H9 (cell line): ENCODE data around the gene DAD1. TPM values are rescaled to one million over a fixed set of nuclear protein-coding genes. Genes with fewer than 3 reads are reported as not detected.

Experiments
- DNase-seq: peaks from one replicate; pipeline ENCODE4 v3.0.0-alpha.2; 2017
- H2AFZ ChIP-seq: one replicate; pipeline ENCODE4 v1.6.1; 2013; ENCODE audit warnings: mild to moderate bottlenecking, low read length, control low read depth, moderate library complexity
- H2AK5ac ChIP-seq: 2 replicates; pipeline ENCODE4 v1.6.1; 2013; ENCODE audit warnings: low read length, control low read depth, mixed read lengths; ENCODE audit not compliant: insufficient read length
- H2BK120ac ChIP-seq: one replicate; pipeline ENCODE4 v1.6.1; 2013; ENCODE audit warnings: low read depth, mild to moderate bottlenecking, low read length, control low read depth, inconsistent platforms; ENCODE audit not compliant: poor library complexity, severe bottlenecking
- H2BK12ac ChIP-seq: 2 replicates; pipeline ENCODE4 v1.6.1; 2013; ENCODE audit warnings: low read length, control low read depth, mixed read lengths, low read depth; ENCODE audit not compliant: insufficient read length
- H2BK15ac ChIP-seq: 2 replicates; pipeline ENCODE4 v1.6.1; 2013; ENCODE audit warnings: low read depth, low read length, control low read depth
- H2BK20ac ChIP-seq: one replicate; pipeline ENCODE4 v1.6.1; 2013; ENCODE audit warnings: low read depth, mild to moderate bottlenecking, low read length, control low read depth, inconsistent platforms; ENCODE audit not compliant: poor library complexity, severe bottlenecking
- H2BK5ac ChIP-seq: 2 replicates; pipeline ENCODE4 v1.6.1; 2013; ENCODE audit warnings: low read length, control low read depth, mixed read lengths; ENCODE audit not compliant: insufficient read length
- H3K14ac ChIP-seq: 2 replicates; pipeline ENCODE4 v1.6.1; 2013; ENCODE audit warnings: low read length, control low read depth; ENCODE audit not compliant: insufficient read depth
- H3K18ac ChIP-seq: 2 replicates; pipeline ENCODE4 v1.6.1; 2013; ENCODE audit warnings: low read depth, mild to moderate bottlenecking, mixed read lengths, low read length, control low read depth; ENCODE audit not compliant: insufficient read length
- H3K23ac ChIP-seq: 2 replicates; pipeline ENCODE4 v1.6.1; 2013; ENCODE audit warnings: low read length, control low read depth, mixed read lengths, low read depth; ENCODE audit not compliant: insufficient read length
- H3K23me2 ChIP-seq: 2 replicates; pipeline ENCODE4 v1.6.1; 2013; ENCODE audit warnings: low read depth, mild to moderate bottlenecking, mixed read lengths, low read length, control low read depth; ENCODE audit not compliant: insufficient read length, poor library complexity, severe bottlenecking
- H3K27ac ChIP-seq: 2 replicates; pipeline ENCODE4 v1.5.1; 2013; ENCODE audit warnings: low read length, control low read depth, mixed read lengths, low read depth; ENCODE audit not compliant: insufficient read length
- H3K27me3 ChIP-seq: 2 replicates; pipeline ENCODE4 v1.6.1; 2013; ENCODE audit warnings: low read length, control low read depth, inconsistent platforms; ENCODE audit not compliant: insufficient read depth
- H3K4ac ChIP-seq: 2 replicates; pipeline ENCODE4 v1.6.1; 2013; ENCODE audit warnings: low read depth, mild to moderate bottlenecking, control low read depth, inconsistent platforms, low read length, moderate library complexity
- H3K4me1 ChIP-seq: 2 replicates; pipeline ENCODE4 v1.6.1; 2013; ENCODE audit warnings: low read length, control low read depth, inconsistent platforms; ENCODE audit not compliant: insufficient read depth
- H3K4me2 ChIP-seq: 2 replicates; pipeline ENCODE4 v1.6.1; 2013; ENCODE audit warnings: low read length, control low read depth, mixed read lengths; ENCODE audit not compliant: insufficient read length, insufficient read depth
- H3K56ac ChIP-seq: 2 replicates; pipeline ENCODE4 v1.6.1; 2013; ENCODE audit warnings: low read depth, mild to moderate bottlenecking, mixed read lengths, low read length, control low read depth; ENCODE audit not compliant: insufficient read length
- H3K79me1 ChIP-seq: 2 replicates; pipeline ENCODE4 v1.6.1; 2013; ENCODE audit warnings: low read depth, mild to moderate bottlenecking, moderate library complexity, low read length, control low read depth, inconsistent platforms; ENCODE audit not compliant: insufficient read depth, poor library complexity, severe bottlenecking
- H3K79me2 ChIP-seq: 2 replicates; pipeline ENCODE4 v1.6.1; 2013; ENCODE audit warnings: low read length, control low read depth, inconsistent platforms; ENCODE audit not compliant: insufficient read depth
- H3K9ac ChIP-seq: 2 replicates; pipeline ENCODE4 v1.6.1; 2013; ENCODE audit warnings: low read length, control low read depth, mixed read lengths; ENCODE audit not compliant: insufficient read length; ENCODE audit errors: extremely low read depth
- H3K9me3 ChIP-seq: one replicate; pipeline ENCODE4 v1.6.1; 2013; ENCODE audit warnings: low read depth, low read length, inconsistent platforms; ENCODE audit not compliant: control insufficient read depth
- H3T11ph ChIP-seq: one replicate; pipeline ENCODE4 v1.6.1; 2013; ENCODE audit warnings: mild to moderate bottlenecking, low read length, control low read depth, inconsistent platforms
- H4K20me1 ChIP-seq: one replicate; pipeline ENCODE4 v1.6.1; 2013; ENCODE audit not compliant: control insufficient read depth, insufficient read length, insufficient read depth
- H4K5ac ChIP-seq: 2 replicates; pipeline ENCODE4 v1.6.1; 2013; ENCODE audit warnings: low read depth, mild to moderate bottlenecking, mixed read lengths, low read length, control low read depth; ENCODE audit not compliant: insufficient read length
- H4K8ac ChIP-seq: replicated peaks from 2 replicates; pipeline ENCODE4 v1.6.1; 2013; ENCODE audit warnings: low read length, control low read depth, mixed read lengths, low read depth; ENCODE audit not compliant: insufficient read length
- H4K91ac ChIP-seq: 2 replicates; pipeline ENCODE4 v1.6.1; 2013; ENCODE audit warnings: low read depth, mild to moderate bottlenecking, moderate library complexity, mixed read lengths, low read length, control low read depth; ENCODE audit not compliant: insufficient read length
- H3K27ac Mint-ChIP-seq, 3 experiments: 2 replicates in 2 of 3; 3 replicates in 1 of 3; pipeline ENCODE4 v1.8.0; 2020 to 2021; ENCODE audit warnings: mixed read lengths in 3 of 3, mild to moderate bottlenecking in 1 of 3, moderate library complexity in 1 of 3
- H3K27me3 Mint-ChIP-seq: 2 replicates; pipeline ENCODE4 v1.8.0; 2021; ENCODE audit warnings: low read depth, mild to moderate bottlenecking, moderate library complexity, mixed read lengths
- H3K36me3 Mint-ChIP-seq, 3 experiments: 2 replicates in 2 of 3; 3 replicates in 1 of 3; pipeline ENCODE4 v1.8.0; 2020 to 2021; ENCODE audit warnings: low read depth in 3 of 3, mixed read lengths in 3 of 3; ENCODE audit not compliant: insufficient read depth in 1 of 3
- H3K4me1 Mint-ChIP-seq, 2 experiments: 2 replicates each; pipeline ENCODE4 v1.8.0; 2020; ENCODE audit warnings: mixed read lengths in 2 of 2
- H3K4me3 Mint-ChIP-seq, 2 experiments: 2 replicates in 1 of 2; 3 replicates in 1 of 2; pipeline ENCODE4 v1.8.0; 2020 to 2021; ENCODE audit warnings: mild to moderate bottlenecking in 2 of 2, mixed read lengths in 2 of 2, moderate library complexity in 1 of 2
- H3K9me3 Mint-ChIP-seq, 2 experiments: 2 replicates in 1 of 2; 3 replicates in 1 of 2; pipeline ENCODE4 v1.8.0; 2020; ENCODE audit warnings: mild to moderate bottlenecking in 2 of 2, mixed read lengths in 2 of 2, moderate library complexity in 1 of 2
- CTCF ChIP-seq: fragments of 200-600 bp; sonication (generic); conservative IDR thresholded peaks from 3 replicates; pipeline ENCODE4 v1.8.0; 2021; ENCODE audit warnings: antibody characterized with exemption, mild to moderate bottlenecking
- total RNA-seq: library from RNA; stranded (reverse); gene quantifications from 2 replicates; pipeline ENCODE4 v1.2.1, GENCODE V29; 2021

The DAD1 gene
- total RNA-seq, 1 experiment from 2014 or later = 127 TPM

- H3K79me2 ChIP-seq = no peaks in the 10 kb centered on the region
- peaks cover 3 to 7% of the 10 kb centered on the region in 2 experiments for H3K4me1 Mint-ChIP-seq
- H3K4me2 ChIP-seq = no peak overlapping the region
- H2BK120ac ChIP-seq = no peak overlapping the region
- no peak overlapping the region for H3K4ac ChIP-seq
- no peak overlapping the region for H3K4me3 Mint-ChIP-seq
- H3T11ph ChIP-seq = no peak overlapping the region
- no peaks in the 10 kb centered on the region for H3K23me2 ChIP-seq
- H3K4me1 ChIP-seq = no peaks in the 10 kb centered on the region
- no peaks in the 10 kb centered on the region for H3K9me3 ChIP-seq
- no peaks in the 10 kb centered on the region; a peak in 1 of 5 replicates for H3K9me3 Mint-ChIP-seq
- no peak overlapping the region for H2BK12ac ChIP-seq
- no peak for DNase-seq
- H3K27me3 ChIP-seq = no peaks in the 10 kb centered on the region
- H3K79me1 ChIP-seq = no peaks in the 10 kb centered on the region
- no peak overlapping the region for H3K27ac ChIP-seq
- H3K14ac ChIP-seq = no peak overlapping the region
- H3K9ac ChIP-seq = no peak overlapping the region
- no peak overlapping the region for H3K27ac Mint-ChIP-seq
- H4K20me1 ChIP-seq = no peaks in the 10 kb centered on the region
- no peak overlapping the region for H3K56ac ChIP-seq
- no peak for TF ChIP-seq CTCF
- H2BK5ac ChIP-seq = no peak overlapping the region
- H2BK15ac ChIP-seq = no peak overlapping the region
- H2AFZ ChIP-seq = no peak overlapping the region
- peaks cover 5% of the 10 kb centered on the region; the same call in 1 of the 2 replicates for H3K27me3 Mint-ChIP-seq
- no peak overlapping the region for H4K5ac ChIP-seq
- H4K91ac ChIP-seq = no peak overlapping the region
- no peak overlapping the region for H3K18ac ChIP-seq
- peaks cover 0 to 2% (median 0%) of the 10 kb centered on the region in 3 experiments; a peak in 1 of 7 replicates for H3K36me3 Mint-ChIP-seq
- H4K8ac ChIP-seq = no peak overlapping the region
- H2AK5ac ChIP-seq = no peak overlapping the region
- H2BK20ac ChIP-seq = no peak overlapping the region
- H3K23ac ChIP-seq = no peak overlapping the region
Measured at GRCh38 chr14:22523283-22523682, 65.7 kb downstream of the DAD1 start.
